SK-N-SH (cell line): ENCODE data around the gene C12orf57. TPM values are rescaled to one million over a fixed set of nuclear protein-coding genes. Genes with fewer than 3 reads are reported as not detected.

ENCODE experiments used
- CTCF ChIA-PET: fragments of 300-600, 350-600 bp; formaldehyde crosslinking; extraction: SDS; loops from one replicate; lab custom pipeline; 2021; lab: Yijun Ruan, JAX
- POLR2A ChIA-PET: fragments of 350-600 bp; sonication (Branson Sonifier 250); formaldehyde crosslinking; extraction: SDS; loops from one replicate; lab custom pipeline; 2020; ENCODE audit warnings: antibody characterized with exemption, inconsistent platforms; lab: Yijun Ruan, JAX
- DNase-seq: peaks from one replicate; pipeline ENCODE4 v3.0.0; 2012
- H2AFZ ChIP-seq: fragments of 200-600 bp; sonication (generic); 2 replicates; pipeline ENCODE4 v1.8.1; 2016; ENCODE audit warnings: antibody characterized with exemption, mild to moderate bottlenecking, low read depth
- H3F3A ChIP-seq: fragments of 200-600 bp; sonication (generic); replicated peaks from 2 replicates; pipeline ENCODE3; 2016; ENCODE audit warnings: antibody characterized with exemption, mild to moderate bottlenecking; ENCODE audit not compliant: insufficient read depth
- H3K27ac ChIP-seq, 2 experiments: fragments of 200-500 bp in 1 of 2; fragments of 200-600 bp in 1 of 2; sonication (Bioruptor generic) in 1 of 2; sonication (generic), shearing (Covaris generic) in 1 of 2; 2 replicates each; pipeline versions ENCODE4 v1.5.1 to v1.6.1; 2014 to 2016; ENCODE audit warnings: low read depth in 2 of 2, inconsistent platforms in 1 of 2, low read length in 1 of 2, mild to moderate bottlenecking in 1 of 2, mixed read lengths in 1 of 2
- H3K27me3 ChIP-seq: fragments of 200-600 bp; sonication (generic), shearing (Covaris generic); 2 replicates; pipeline ENCODE4 v1.6.1; 2016; ENCODE audit warnings: mixed run types; ENCODE audit not compliant: insufficient read depth
- H3K36me3 ChIP-seq, 2 experiments: fragments of 200-500 bp in 1 of 2; fragments of 200-600 bp in 1 of 2; sonication (Bioruptor generic) in 1 of 2; sonication (generic) in 1 of 2; replicated peaks in 1 of 2; 2 replicates each; pipeline versions ENCODE3 to v1.5.1; 2014 to 2016; ENCODE audit warnings: low read length in 1 of 2, mild to moderate bottlenecking in 1 of 2; ENCODE audit not compliant: insufficient read depth in 2 of 2, control insufficient read depth in 1 of 2
- H3K4me1 ChIP-seq, 2 experiments: fragments of 200-500 bp in 1 of 2; fragments of 200-600 bp in 1 of 2; sonication (Bioruptor generic) in 1 of 2; sonication (generic), shearing (Covaris generic) in 1 of 2; 2 replicates each; pipeline versions ENCODE4 v1.5.1 to v1.6.1; 2014 to 2016; ENCODE audit warnings: low read depth in 1 of 2, low read length in 1 of 2, mixed run types in 1 of 2; ENCODE audit not compliant: insufficient read depth in 2 of 2, control insufficient read depth in 1 of 2
- H3K4me2 ChIP-seq: fragments of 200-600 bp; sonication (generic), shearing (Covaris generic); 2 replicates; pipeline ENCODE4 v1.6.1; 2017; ENCODE audit warnings: mixed run types
- H3K4me3 ChIP-seq, 2 experiments: fragments of 200-500 bp in 1 of 2; fragments of 200-600 bp in 1 of 2; sonication (Bioruptor generic) in 1 of 2; sonication (generic), shearing (Covaris generic) in 1 of 2; 2 replicates each; pipeline versions ENCODE4 v1.5.1 to v1.8.1; 2014 to 2016; ENCODE audit warnings: low read depth in 2 of 2, inconsistent platforms in 1 of 2, low read length in 1 of 2, mild to moderate bottlenecking in 1 of 2, mixed read lengths in 1 of 2, moderate library complexity in 1 of 2
- H3K79me2 ChIP-seq: fragments of 200-600 bp; sonication (generic); 2 replicates; pipeline ENCODE4 v1.8.1; 2017; ENCODE audit warnings: mild to moderate bottlenecking; ENCODE audit not compliant: insufficient read depth
- H3K9ac ChIP-seq: fragments of 200-600 bp; sonication (generic); 2 replicates; pipeline ENCODE4 v1.6.1; 2017; ENCODE audit warnings: mixed run types
- H3K9me2 ChIP-seq: fragments of 200-600 bp; sonication (generic); 2 replicates; pipeline ENCODE4 v1.6.1; 2017; ENCODE audit warnings: mixed run types
- H3K9me3 ChIP-seq: fragments of 200-600 bp; sonication (generic); 2 replicates; pipeline ENCODE4 v1.6.1; 2017; ENCODE audit warnings: mixed run types, mild to moderate bottlenecking, moderate library complexity
- H4K20me1 ChIP-seq: fragments of 200-600 bp; sonication (generic); 2 replicates; pipeline ENCODE4 v1.6.1; 2017; ENCODE audit warnings: mild to moderate bottlenecking, mixed run types; ENCODE audit not compliant: insufficient read depth
- CHD2 ChIP-seq: fragments of 150-350 bp; IDR thresholded peaks from 2 replicates; pipeline ENCODE4 v1.6.1; 2018; ENCODE audit warnings: low read length; ENCODE audit not compliant: partially characterized antibody
- EP300 ChIP-seq, 2 experiments: IDR thresholded peaks; 2 replicates each; pipeline versions ENCODE4 v1.4.0 to v1.6.1; 2012; ENCODE audit warnings: borderline replicate concordance in 1 of 2, low read depth in 1 of 2, low read length in 1 of 2
- EZH2phosphoT487 ChIP-seq: fragments of 200-600 bp; sonication (generic); IDR thresholded peaks from 2 replicates; pipeline ENCODE4 v1.6.1; 2017; ENCODE audit warnings: low read depth, mixed run types, mild to moderate bottlenecking, antibody characterized with exemption, moderate library complexity, borderline replicate concordance
- JUND ChIP-seq: IDR thresholded peaks from 2 replicates; pipeline ENCODE4 v1.4.0; 2012
- RCOR1 ChIP-seq: fragments of 150-350 bp; IDR thresholded peaks from 2 replicates; pipeline ENCODE4 v1.6.1; 2017; ENCODE audit warnings: antibody characterized with exemption, low read length
- RFX5 ChIP-seq: IDR thresholded peaks from 2 replicates; pipeline ENCODE4 v1.6.1; 2012; ENCODE audit warnings: mild to moderate bottlenecking, improper control_type of control experiment, low read length
- SIN3A ChIP-seq: IDR thresholded peaks from 2 replicates; pipeline ENCODE4 v1.6.1; 2012; ENCODE audit warnings: low read depth, mild to moderate bottlenecking, low read length, moderate library complexity, borderline replicate concordance
- TEAD4 ChIP-seq: IDR thresholded peaks from 2 replicates; pipeline ENCODE4 v1.4.0; 2012; ENCODE audit warnings: mild to moderate bottlenecking, borderline replicate concordance; ENCODE audit not compliant: insufficient read depth
- WGBS: methylation state at CpG from one replicate; pipeline ENCODE4 v1.1.6; 2017; ENCODE audit warnings: low lambda C conversion rate; 5-methylcytosine and 5-hydroxymethylcytosine counted together
- polyA plus RNA-seq, 3 experiments: library from polyadenylated mRNA; depleted of rRNA; stranded (reverse); fragments of >200 nt; gene quantifications; 2 replicates each; pipeline ENCODE4 v1.2.3, GENCODE V29; 2012
- TF ChIP-seq, protein P1 (sequence below): IDR thresholded peaks from 2 replicates; pipeline ENCODE4 v1.4.0; 2012; ENCODE audit warnings: low read depth, borderline replicate concordance
- TF ChIP-seq, protein P2 (sequence below): IDR thresholded peaks from 2 replicates; pipeline ENCODE4 v1.4.0; 2012; ENCODE audit warnings: low read depth
- TF ChIP-seq, protein P3 (sequence below): fragments of 200-600 bp; sonication (generic); IDR thresholded peaks from 2 replicates; pipeline ENCODE4 v1.6.1; 2017; ENCODE audit warnings: antibody characterized with exemption, mild to moderate bottlenecking, moderate library complexity
- TF ChIP-seq, protein P4 (sequence below): fragments of 150-350 bp; IDR thresholded peaks from 2 replicates; pipeline ENCODE4 v1.6.1; 2017; ENCODE audit warnings: antibody characterized with exemption, low read length, low read depth, borderline replicate concordance
- TF ChIP-seq, protein P5 (sequence below): IDR thresholded peaks from 2 replicates; pipeline ENCODE4; 2012
- TF ChIP-seq, protein P6 (sequence below): IDR thresholded peaks from 2 replicates; pipeline ENCODE4 v1.6.1; 2012; ENCODE audit warnings: mild to moderate bottlenecking, low read depth, low read length, moderate library complexity

The C12orf57 gene
- polyA plus RNA-seq, 1 of the 3 experiments (the other 2 are of a cell fraction): 659 TPM

DNA sequence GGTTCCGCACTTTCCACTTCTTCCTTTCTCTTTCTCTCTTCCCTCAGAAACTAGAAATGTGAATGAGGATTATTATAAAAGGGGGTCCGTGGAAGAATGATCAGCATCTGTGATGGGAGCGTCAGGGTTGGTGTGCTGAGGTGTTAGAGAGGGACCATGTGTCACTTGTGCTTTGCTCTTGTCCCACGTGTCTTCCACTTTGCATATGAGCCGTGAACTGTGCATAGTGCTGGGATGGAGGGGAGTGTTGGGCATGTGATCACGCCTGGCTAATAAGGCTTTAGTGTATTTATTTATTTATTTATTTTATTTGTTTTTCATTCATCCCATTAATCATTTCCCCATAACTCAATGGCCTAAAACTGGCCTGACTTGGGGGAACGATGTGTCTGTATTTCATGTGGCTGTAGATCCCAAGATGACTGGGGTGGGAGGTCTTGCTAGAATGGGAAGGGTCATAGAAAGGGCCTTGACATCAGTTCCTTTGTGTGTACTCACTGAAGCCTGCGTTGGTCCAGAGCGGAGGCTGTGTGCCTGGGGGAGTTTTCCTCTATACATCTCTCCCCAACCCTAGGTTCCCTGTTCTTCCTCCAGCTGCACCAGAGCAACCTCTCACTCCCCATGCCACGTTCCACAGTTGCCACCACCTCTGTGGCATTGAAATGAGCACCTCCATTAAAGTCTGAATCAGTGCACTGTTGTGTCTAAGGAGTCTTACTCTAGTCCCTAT, 20.7 kb upstream of the C12orf57 start:
- 91% methylated on average over 10 of the region's 10 CpGs for WGBS
- Histone ChIP-seq H2AFZ (no peak overlapping the region), H4K20me1 (no peaks in the 10 kb centered on the region), H3K9me2 (no peaks in the 10 kb centered on the region), H3K4me2 (no peak overlapping the region), H3K9ac (no peak overlapping the region), H3K9me3 (no peaks in the 10 kb centered on the region), H3K79me2 (peaks cover 17% of the 10 kb centered on the region), H3K4me3 (no peak overlapping the region), H3F3A (peaks cover 30% of the 10 kb centered on the region), H3K27ac (no peak overlapping the region), H3K27me3 (no peaks in the 10 kb centered on the region), H3K4me1 (peaks cover 26% of the 10 kb centered on the region in 2 experiments; a peak in 3 of 4 replicates), H3K36me3 (peaks cover 6 to 7% of the 10 kb centered on the region in 2 experiments)
- POLR2A ChIA-PET: interaction anchor here (1.1 to 7.3 kb wide), 3 partner anchors 15 to 71 kb away, joined by 4 to 82 read pairs (median 6); partner anchors contain the start of genes C12orf57, RNU7-1 and USP5
- CTCF ChIA-PET: interaction anchor here (0.8 to 8.2 kb wide), 17 partner anchors 9 to 170 kb away, joined by 3 to 134 read pairs (median 4); partner anchors contain the start of genes C12orf57, C1R, ENO2 and RNU7-1
- no peak for DNase-seq
- TF ChIP-seq, protein P1, sequence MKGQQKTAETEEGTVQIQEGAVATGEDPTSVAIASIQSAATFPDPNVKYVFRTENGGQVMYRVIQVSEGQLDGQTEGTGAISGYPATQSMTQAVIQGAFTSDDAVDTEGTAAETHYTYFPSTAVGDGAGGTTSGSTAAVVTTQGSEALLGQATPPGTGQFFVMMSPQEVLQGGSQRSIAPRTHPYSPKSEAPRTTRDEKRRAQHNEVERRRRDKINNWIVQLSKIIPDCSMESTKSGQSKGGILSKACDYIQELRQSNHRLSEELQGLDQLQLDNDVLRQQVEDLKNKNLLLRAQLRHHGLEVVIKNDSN: no peak
- no peak for TF ChIP-seq EZH2phosphoT487
- no peak for TF ChIP-seq EP300 (IDR thresholded peaks at IDR 0.05; ENCODE audit: borderline replicate concordance in 1 of 2, low read depth in 1 of 2, low read length in 1 of 2)
- TF ChIP-seq, protein P2, sequence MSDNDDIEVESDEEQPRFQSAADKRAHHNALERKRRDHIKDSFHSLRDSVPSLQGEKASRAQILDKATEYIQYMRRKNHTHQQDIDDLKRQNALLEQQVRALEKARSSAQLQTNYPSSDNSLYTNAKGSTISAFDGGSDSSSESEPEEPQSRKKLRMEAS: no peak
- no peak for TF ChIP-seq CHD2
- TF ChIP-seq JUND: no peak
- TF ChIP-seq RFX5: no peak
- TF ChIP-seq, protein P3, sequence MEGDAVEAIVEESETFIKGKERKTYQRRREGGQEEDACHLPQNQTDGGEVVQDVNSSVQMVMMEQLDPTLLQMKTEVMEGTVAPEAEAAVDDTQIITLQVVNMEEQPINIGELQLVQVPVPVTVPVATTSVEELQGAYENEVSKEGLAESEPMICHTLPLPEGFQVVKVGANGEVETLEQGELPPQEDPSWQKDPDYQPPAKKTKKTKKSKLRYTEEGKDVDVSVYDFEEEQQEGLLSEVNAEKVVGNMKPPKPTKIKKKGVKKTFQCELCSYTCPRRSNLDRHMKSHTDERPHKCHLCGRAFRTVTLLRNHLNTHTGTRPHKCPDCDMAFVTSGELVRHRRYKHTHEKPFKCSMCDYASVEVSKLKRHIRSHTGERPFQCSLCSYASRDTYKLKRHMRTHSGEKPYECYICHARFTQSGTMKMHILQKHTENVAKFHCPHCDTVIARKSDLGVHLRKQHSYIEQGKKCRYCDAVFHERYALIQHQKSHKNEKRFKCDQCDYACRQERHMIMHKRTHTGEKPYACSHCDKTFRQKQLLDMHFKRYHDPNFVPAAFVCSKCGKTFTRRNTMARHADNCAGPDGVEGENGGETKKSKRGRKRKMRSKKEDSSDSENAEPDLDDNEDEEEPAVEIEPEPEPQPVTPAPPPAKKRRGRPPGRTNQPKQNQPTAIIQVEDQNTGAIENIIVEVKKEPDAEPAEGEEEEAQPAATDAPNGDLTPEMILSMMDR: no peak
- TF ChIP-seq, protein P4, sequence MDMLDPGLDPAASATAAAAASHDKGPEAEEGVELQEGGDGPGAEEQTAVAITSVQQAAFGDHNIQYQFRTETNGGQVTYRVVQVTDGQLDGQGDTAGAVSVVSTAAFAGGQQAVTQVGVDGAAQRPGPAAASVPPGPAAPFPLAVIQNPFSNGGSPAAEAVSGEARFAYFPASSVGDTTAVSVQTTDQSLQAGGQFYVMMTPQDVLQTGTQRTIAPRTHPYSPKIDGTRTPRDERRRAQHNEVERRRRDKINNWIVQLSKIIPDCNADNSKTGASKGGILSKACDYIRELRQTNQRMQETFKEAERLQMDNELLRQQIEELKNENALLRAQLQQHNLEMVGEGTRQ: no peak
- TF ChIP-seq RCOR1: no peak
- no peak for TF ChIP-seq SIN3A
- TF ChIP-seq, protein P5, sequence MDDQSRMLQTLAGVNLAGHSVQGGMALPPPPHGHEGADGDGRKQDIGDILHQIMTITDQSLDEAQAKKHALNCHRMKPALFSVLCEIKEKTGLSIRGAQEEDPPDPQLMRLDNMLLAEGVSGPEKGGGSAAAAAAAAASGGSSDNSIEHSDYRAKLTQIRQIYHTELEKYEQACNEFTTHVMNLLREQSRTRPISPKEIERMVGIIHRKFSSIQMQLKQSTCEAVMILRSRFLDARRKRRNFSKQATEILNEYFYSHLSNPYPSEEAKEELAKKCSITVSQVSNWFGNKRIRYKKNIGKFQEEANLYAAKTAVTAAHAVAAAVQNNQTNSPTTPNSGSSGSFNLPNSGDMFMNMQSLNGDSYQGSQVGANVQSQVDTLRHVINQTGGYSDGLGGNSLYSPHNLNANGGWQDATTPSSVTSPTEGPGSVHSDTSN: no peak
- no peak for TF ChIP-seq TEAD4
- TF ChIP-seq, protein P6, sequence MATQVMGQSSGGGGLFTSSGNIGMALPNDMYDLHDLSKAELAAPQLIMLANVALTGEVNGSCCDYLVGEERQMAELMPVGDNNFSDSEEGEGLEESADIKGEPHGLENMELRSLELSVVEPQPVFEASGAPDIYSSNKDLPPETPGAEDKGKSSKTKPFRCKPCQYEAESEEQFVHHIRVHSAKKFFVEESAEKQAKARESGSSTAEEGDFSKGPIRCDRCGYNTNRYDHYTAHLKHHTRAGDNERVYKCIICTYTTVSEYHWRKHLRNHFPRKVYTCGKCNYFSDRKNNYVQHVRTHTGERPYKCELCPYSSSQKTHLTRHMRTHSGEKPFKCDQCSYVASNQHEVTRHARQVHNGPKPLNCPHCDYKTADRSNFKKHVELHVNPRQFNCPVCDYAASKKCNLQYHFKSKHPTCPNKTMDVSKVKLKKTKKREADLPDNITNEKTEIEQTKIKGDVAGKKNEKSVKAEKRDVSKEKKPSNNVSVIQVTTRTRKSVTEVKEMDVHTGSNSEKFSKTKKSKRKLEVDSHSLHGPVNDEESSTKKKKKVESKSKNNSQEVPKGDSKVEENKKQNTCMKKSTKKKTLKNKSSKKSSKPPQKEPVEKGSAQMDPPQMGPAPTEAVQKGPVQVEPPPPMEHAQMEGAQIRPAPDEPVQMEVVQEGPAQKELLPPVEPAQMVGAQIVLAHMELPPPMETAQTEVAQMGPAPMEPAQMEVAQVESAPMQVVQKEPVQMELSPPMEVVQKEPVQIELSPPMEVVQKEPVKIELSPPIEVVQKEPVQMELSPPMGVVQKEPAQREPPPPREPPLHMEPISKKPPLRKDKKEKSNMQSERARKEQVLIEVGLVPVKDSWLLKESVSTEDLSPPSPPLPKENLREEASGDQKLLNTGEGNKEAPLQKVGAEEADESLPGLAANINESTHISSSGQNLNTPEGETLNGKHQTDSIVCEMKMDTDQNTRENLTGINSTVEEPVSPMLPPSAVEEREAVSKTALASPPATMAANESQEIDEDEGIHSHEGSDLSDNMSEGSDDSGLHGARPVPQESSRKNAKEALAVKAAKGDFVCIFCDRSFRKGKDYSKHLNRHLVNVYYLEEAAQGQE: no peak
